Esophagus muscularis mucosa (tissue), 4 donors: ENCODE data around the gene ITGA7. TPM values are rescaled to one million over a fixed set of nuclear protein-coding genes. Genes with fewer than 3 reads are reported as not detected.
A peak's percentile ranks its signal among the peaks of the same experiment; 100 is the strongest.

ENCODE experiments used
- DNase-seq: peaks from one replicate; pipeline ENCODE4 v3.0.0-alpha.2; 2017; ENCODE audit errors: extremely low spot score
- H3K27ac ChIP-seq, 4 donors: fragments of 200-600 bp; sonication (generic); replicated peaks in 1 of 4; 1 replicate in 3 of 4; 2 replicates in 1 of 4; pipeline ENCODE4 v1.5.1; 2016 to 2019; ENCODE audit warnings: mild to moderate bottlenecking in 1 of 4
- H3K27me3 ChIP-seq, 4 donors: fragments of 200-600 bp; sonication (generic); one replicate each; pipeline versions ENCODE4 v1.5.1 to v1.6.0; 2016 to 2019
- H3K36me3 ChIP-seq, 4 donors: fragments of 200-600 bp; sonication (generic); one replicate each; pipeline ENCODE4 v1.5.1; 2016 to 2019
- H3K4me1 ChIP-seq, 4 donors: fragments of 200-600 bp; sonication (generic); one replicate each; pipeline ENCODE4 v1.5.1; 2016 to 2019
- H3K4me3 ChIP-seq, 4 donors: fragments of 200-600 bp; sonication (generic); 1 replicate in 2 of 4; 2 replicates in 2 of 4; pipeline ENCODE4 v1.5.1; 2016 to 2019; ENCODE audit warnings: mild to moderate bottlenecking in 4 of 4, moderate library complexity in 1 of 4
- H3K9me3 ChIP-seq, 4 donors: fragments of 200-600 bp; sonication (generic); 1 replicate in 3 of 4; 2 replicates in 1 of 4; pipeline ENCODE4 v1.5.1; 2016 to 2019
- EP300 ChIP-seq: sonication (generic); formaldehyde crosslinking; IDR thresholded peaks from one replicate; pipeline ENCODE4 v1.6.1; 2017; ENCODE audit warnings: antibody characterized with exemption
- POLR2A ChIP-seq: fragments of 450-650 bp; IDR thresholded peaks from one replicate; pipeline ENCODE4 v1.6.1; 2017; ENCODE audit warnings: antibody characterized with exemption, moderate library complexity, mild to moderate bottlenecking, low read depth
- POLR2AphosphoS5 ChIP-seq, 2 donors: sonication (generic); formaldehyde crosslinking; IDR thresholded peaks; one replicate each; pipeline ENCODE4 v1.6.1; 2017; ENCODE audit warnings: antibody characterized with exemption in 2 of 2
- WGBS: methylation state at CpG from one replicate; pipeline ENCODE4 v1.1.5; 2018; 5-methylcytosine and 5-hydroxymethylcytosine counted together
- intact Hi-C: fragments of 100-400 bp; cut with DNase I; formaldehyde crosslinking; loops from one replicate; pipeline ENCODE4 v1.15.1; 2023
- total RNA-seq, 4 donors: library from RNA; depleted of rRNA; stranded (reverse); fragments of >200 nt; gene quantifications; one replicate each; pipeline versions ENCODE4 v1.1.0 to v1.2.1, GENCODE V29; 2016
- TF ChIP-seq, protein P1 (sequence below), 3 experiments: fragments of 200-600 bp in 2 of 3; fragments of 450-650 bp in 1 of 3; sonication (generic) in 2 of 3; IDR thresholded peaks; one replicate each; pipeline ENCODE4 v1.5.1; 2017 to 2019; ENCODE audit warnings: antibody characterized with exemption in 3 of 3, mild to moderate bottlenecking in 2 of 3, moderate library complexity in 1 of 3

ITGA7 gene
- total RNA-seq, 4 donors from 2014 or later: 155 to 245 (median 218) TPM

DNA sequence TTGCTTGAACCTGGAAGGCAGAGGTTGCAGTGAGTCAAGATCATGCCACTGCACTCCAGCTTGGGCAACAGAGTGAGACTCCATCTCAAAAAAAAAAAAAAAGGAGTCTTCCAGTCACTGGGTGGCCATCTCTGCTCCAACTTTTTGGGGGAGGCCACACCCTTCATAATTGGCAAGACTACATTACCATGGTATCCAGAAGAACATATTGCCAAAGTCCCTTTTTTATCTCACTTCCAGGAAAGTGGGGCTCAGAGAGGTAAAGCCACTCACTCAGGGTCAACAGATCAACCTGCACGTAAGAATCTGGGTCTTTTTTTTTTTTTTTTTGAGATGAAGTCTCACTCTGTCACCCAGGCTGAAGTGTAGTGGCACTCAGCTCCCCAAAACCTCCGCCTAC lies 26.2 kb upstream of the ITGA7 start:
- Histone ChIP-seq H3K27me3 (no peaks in the 10 kb centered on the region), H3K4me1 (peaks cover 29 to 50% (median 46%) of the 10 kb centered on the region in 4 donors), H3K4me3 (no peak overlapping the region), H3K27ac (no peak overlapping the region), H3K36me3 (no peaks in the 10 kb centered on the region), H3K9me3 (no peaks in the 10 kb centered on the region)
- no peak for DNase-seq
- WGBS: 79% methylated on average over 2 of the region's 2 CpGs
- intact Hi-C loops: no loop called here
- TF ChIP-seq, protein P1, sequence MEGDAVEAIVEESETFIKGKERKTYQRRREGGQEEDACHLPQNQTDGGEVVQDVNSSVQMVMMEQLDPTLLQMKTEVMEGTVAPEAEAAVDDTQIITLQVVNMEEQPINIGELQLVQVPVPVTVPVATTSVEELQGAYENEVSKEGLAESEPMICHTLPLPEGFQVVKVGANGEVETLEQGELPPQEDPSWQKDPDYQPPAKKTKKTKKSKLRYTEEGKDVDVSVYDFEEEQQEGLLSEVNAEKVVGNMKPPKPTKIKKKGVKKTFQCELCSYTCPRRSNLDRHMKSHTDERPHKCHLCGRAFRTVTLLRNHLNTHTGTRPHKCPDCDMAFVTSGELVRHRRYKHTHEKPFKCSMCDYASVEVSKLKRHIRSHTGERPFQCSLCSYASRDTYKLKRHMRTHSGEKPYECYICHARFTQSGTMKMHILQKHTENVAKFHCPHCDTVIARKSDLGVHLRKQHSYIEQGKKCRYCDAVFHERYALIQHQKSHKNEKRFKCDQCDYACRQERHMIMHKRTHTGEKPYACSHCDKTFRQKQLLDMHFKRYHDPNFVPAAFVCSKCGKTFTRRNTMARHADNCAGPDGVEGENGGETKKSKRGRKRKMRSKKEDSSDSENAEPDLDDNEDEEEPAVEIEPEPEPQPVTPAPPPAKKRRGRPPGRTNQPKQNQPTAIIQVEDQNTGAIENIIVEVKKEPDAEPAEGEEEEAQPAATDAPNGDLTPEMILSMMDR (IDR thresholded peaks at IDR 0.05): no peak
- no peak for TF ChIP-seq POLR2A
- TF ChIP-seq POLR2AphosphoS5 (IDR thresholded peaks at IDR 0.05): no peak

DNA sequence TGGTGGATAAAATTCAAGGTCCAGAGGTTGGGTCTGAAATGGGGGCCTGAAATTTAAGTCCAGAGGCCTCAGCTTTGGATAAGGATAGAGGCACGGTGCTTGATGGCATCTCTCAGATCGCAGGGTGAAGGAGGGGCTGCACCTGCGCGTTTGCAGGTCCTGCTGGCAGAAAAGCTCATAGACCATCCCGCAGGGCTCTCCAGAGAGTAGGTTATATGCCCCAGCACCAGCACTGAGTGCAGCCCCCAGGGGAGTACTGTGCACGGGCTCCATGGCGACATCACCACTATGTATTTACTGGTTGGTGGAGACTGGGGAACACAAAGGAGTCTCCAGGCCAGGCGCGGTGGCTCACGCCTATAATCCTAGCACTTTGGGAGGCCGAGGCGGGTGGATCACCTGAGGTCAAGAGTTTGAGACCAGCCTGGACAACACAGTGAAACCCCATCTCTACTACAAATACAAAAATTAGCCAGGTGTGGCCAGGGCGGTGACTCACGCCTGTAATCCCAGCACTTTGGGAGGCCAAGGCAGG lies 25.4 kb upstream of the ITGA7 start:
- intact Hi-C loops: no loop called here
- Histone ChIP-seq H3K4me1 (peaks cover 23 to 43% (median 40%) of the 10 kb centered on the region in 4 donors), H3K27ac (peak overlapping the region in 1 of 4 donors; percentile 8), H3K36me3 (no peaks in the 10 kb centered on the region), H3K27me3 (no peaks in the 10 kb centered on the region), H3K4me3 (no peak overlapping the region), H3K9me3 (no peaks in the 10 kb centered on the region)
- TF ChIP-seq EP300 (no peak), POLR2AphosphoS5 (IDR thresholded peaks at IDR 0.05) (no peak), POLR2A (no peak)
- TF ChIP-seq, protein P1 (IDR thresholded peaks at IDR 0.05): no peak
- DNase-seq: no peak
- 88% methylated on average over 14 of the region's 14 CpGs for WGBS

DNA sequence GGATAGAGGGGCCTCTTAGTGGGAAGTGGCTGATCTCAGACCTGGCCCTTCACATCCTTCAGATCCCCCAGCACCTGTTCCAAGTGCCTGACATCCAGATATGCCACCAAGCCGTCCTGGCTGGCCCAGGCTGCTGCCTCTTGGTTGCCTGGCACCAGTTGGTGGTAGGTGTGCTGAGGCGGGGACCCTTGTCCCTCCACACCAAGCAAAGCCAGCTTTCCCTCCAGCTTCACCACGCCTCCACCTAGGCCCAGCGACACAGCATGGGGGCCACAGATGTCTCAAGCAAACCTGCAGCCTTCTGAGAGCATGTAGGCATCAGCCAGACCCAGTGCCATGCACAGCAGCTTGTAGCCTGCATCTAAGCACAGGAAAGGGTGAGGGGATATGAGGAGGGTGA lies 24.6 kb upstream of the ITGA7 start:
- no peaks in the 10 kb centered on the region for H3K27me3 ChIP-seq
- no peak for TF ChIP-seq EP300
- no peak for TF ChIP-seq POLR2AphosphoS5 (IDR thresholded peaks at IDR 0.05)
- TF ChIP-seq POLR2A: no peak
- TF ChIP-seq, protein P1 (IDR thresholded peaks at IDR 0.05): no peak
- H3K4me1 ChIP-seq: peaks cover 20 to 43% (median 37%) of the 10 kb centered on the region in 4 donors
- H3K36me3 ChIP-seq: peaks cover 0 to 2% (median under 1%) of the 10 kb centered on the region in 4 donors
- H3K27ac ChIP-seq: peak overlapping the region in 2 of 4 donors; percentile 20 to 99
- WGBS: 100% methylated on average over 2 of the region's 4 CpGs
- no peaks in the 10 kb centered on the region for H3K9me3 ChIP-seq
- intact Hi-C loops: no loop called here
- DNase-seq: no peak
- H3K4me3 ChIP-seq: no peak overlapping the region

DNA sequence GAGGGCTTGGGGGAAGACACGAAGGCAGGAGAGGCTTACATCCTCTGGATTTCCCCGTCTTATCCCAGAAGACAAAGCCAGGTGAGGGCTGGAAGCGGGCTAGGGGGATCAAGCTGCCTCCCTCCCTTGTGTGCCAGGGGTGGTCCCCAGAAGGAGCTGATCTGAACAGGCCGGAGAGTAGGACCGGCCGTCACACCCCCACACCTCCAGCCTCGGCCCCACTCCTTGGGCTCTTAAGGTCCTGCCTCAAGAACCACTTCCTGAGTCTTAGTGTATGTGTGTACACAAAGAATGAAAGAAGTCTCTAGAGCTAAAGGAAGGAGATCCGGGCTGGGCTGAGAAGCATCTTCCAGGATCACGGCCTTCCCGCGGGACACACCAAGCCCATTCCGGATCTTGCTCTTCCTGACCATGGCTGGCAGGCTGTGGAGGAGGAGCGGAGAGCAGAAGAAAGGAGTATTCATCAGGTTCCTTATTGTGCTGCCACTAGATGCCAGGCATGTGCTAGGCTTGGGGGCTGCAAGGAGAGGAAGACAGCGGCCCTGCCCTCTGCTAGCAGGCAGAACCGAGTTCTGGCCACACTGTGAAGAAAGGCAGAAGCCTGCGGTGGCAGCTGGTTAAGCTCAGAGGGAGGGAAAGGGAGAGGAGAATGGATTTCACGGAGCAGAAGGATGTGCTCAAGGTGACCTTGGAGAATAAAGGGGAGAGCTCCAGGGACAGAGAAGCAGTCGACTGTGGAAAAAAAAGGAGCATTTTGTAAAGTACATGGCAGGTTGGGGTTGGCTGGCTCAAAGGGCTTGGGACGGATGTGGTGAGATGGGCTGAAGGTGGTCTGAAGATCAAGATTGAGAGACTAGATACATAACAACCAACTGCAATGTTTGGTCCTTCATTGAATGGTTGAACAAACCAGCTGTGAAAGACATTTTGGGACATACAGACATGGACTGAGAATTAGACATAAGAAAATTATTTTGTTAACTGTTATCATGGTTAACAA lies 22.4 kb upstream of the ITGA7 start:
- Histone ChIP-seq H3K4me1 (peaks cover 35 to 59% (median 53%) of the 10 kb centered on the region in 4 donors), H3K36me3 (peaks cover 12 to 24% (median 20%) of the 10 kb centered on the region in 4 donors), H3K27me3 (no peaks in the 10 kb centered on the region), H3K9me3 (no peaks in the 10 kb centered on the region), H3K4me3 (peak overlapping the region; percentile 73 to 98 (median 81)), H3K27ac (peak overlapping the region; percentile 89 to 100 (median 98))
- WGBS: 1% methylated on average over 18 of the region's 19 CpGs
- DNase-seq: no peak
- intact Hi-C loops: no loop called here
- TF ChIP-seq EP300: no peak
- TF ChIP-seq POLR2AphosphoS5 (IDR thresholded peaks at IDR 0.05): peak in 1 of 2 donors; percentile 24
- TF ChIP-seq, protein P1 (IDR thresholded peaks at IDR 0.05): peak in 1 of 3 experiments; percentile 8
- TF ChIP-seq POLR2A: no peak
